Naive B cell (primary cell): ENCODE data around the gene GREB1. TPM values are rescaled to one million over a fixed set of nuclear protein-coding genes. Genes with fewer than 3 reads are reported as not detected.

Experiments used
- ATAC-seq, 2 donors: fragments of 150-1000 bp; cut with Tn5 transposase; 2 replicates each; pipeline ENCODE4 v1.10.0; 2021; ENCODE audit warnings: low read depth in 2 of 2, mild to moderate bottlenecking in 2 of 2, moderate library complexity in 2 of 2
- DNase-seq: peaks from one replicate; pipeline ENCODE4 v3.0.0; 2022
- H3K27ac Mint-ChIP-seq, 6 donors: one replicate each; pipeline ENCODE4 v1.8.0; 2020 to 2022; ENCODE audit warnings: mild to moderate bottlenecking in 6 of 6, mixed read lengths in 6 of 6, moderate library complexity in 5 of 6, inconsistent platforms in 2 of 6
- H3K27me3 Mint-ChIP-seq, 3 donors: one replicate each; pipeline ENCODE4 v1.8.0; 2021 to 2022; ENCODE audit warnings: mixed read lengths in 3 of 3, mild to moderate bottlenecking in 1 of 3
- H3K36me3 Mint-ChIP-seq, 2 donors: one replicate each; pipeline ENCODE4 v1.8.0; 2020 to 2022; ENCODE audit warnings: mixed read lengths in 2 of 2, inconsistent platforms in 1 of 2, mild to moderate bottlenecking in 1 of 2
- H3K4me1 Mint-ChIP-seq, 3 donors: one replicate each; pipeline ENCODE4 v1.8.0; 2020 to 2022; ENCODE audit warnings: mixed read lengths in 3 of 3, inconsistent platforms in 1 of 3, mild to moderate bottlenecking in 1 of 3, moderate library complexity in 1 of 3
- H3K4me3 Mint-ChIP-seq, 8 donors: one replicate each; pipeline ENCODE4 v1.8.0; 2020 to 2022; ENCODE audit warnings: mild to moderate bottlenecking in 8 of 8, mixed read lengths in 8 of 8, moderate library complexity in 8 of 8, inconsistent platforms in 2 of 8
- H3K9me3 Mint-ChIP-seq, 7 donors: one replicate each; pipeline ENCODE4 v1.8.0; 2020 to 2022; ENCODE audit warnings: mixed read lengths in 7 of 7, mild to moderate bottlenecking in 5 of 7, inconsistent platforms in 2 of 7, moderate library complexity in 1 of 7
- polyA plus RNA-seq, 6 donors: library from polyadenylated mRNA; unstranded; fragments of 300-500 nt; fragmentation: Illumina TruSeq; gene quantifications; one replicate each; pipeline ENCODE4 v1.2.3, GENCODE V29; 2021; ENCODE audit warnings: low read depth in 6 of 6

GREB1 gene
- polyA plus RNA-seq, 6 donors from 2014 or later = not detected

DNA sequence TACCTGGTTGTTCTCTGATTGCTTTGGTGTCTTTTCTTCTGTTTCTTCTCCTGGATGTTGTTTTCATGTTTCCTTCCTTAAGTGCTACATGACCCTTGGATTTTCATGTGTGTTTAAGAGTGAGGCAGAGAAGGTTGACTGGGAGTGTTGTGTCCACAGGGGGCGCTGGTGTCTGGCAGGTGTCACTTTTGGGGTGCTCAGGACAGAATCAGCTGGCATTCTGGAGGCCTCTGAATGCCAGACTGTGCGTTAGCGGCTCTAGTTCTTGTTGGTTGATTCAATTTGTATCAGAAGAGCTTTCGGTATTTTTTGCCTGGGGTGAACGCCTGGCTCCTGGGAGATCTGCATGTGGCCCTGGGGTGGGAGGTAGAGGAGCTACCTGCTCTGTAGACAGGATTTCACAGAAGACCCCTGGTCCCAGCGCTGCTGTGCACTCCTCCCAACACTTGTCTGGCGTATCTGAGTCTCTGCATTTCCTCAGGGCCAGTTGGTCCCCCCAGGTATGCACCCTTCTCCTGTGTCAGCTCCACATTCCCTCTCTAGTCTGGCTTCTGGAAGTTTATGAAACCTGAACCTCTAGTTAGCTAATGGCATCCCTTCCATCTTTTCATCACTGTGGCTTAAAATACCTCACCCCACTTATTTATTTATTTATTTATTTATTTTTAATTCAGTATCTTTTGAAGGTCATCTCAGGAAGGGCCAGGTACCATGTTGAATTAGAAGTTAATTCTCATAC, 1.1 kb downstream of the GREB1 start:
- Mint-ChIP-seq H3K4me3 (no peak overlapping the region), H3K36me3 (no peaks in the 10 kb centered on the region), H3K4me1 (no peaks in the 10 kb centered on the region), H3K27me3 (peaks cover 29 to 45% (median 34%) of the 10 kb centered on the region in 3 donors), H3K9me3 (no peaks in the 10 kb centered on the region), H3K27ac (no peak overlapping the region)
- ATAC-seq = no peak
- DNase-seq = no peak

DNA sequence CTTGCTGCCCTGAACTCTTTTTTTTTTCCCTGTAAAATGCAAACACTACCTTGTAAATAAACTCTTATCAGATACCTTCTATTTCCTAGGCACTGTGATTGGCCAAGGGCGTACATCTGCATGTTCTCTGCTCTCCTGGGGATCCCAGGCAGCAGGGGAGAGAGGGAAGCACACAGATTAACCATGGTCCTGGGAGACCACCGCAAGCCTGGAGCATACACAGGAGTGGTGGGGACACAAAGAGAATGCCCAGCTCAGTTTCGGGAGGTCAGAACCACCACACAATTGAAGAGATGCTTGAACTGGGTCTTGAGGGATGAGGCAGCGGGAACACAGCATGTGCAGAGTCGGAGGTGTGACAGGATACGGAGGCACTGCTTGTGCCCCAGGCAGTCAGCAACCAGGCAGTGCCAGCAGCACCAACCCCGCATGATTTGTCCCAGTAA, 2.1 kb downstream of the GREB1 start:
- DNase-seq (no peak), ATAC-seq (no peak)
- Mint-ChIP-seq H3K27me3 (peaks cover 39 to 55% (median 39%) of the 10 kb centered on the region in 3 donors), H3K27ac (no peak overlapping the region), H3K9me3 (no peaks in the 10 kb centered on the region), H3K36me3 (no peaks in the 10 kb centered on the region), H3K4me1 (no peaks in the 10 kb centered on the region), H3K4me3 (no peak overlapping the region)

DNA sequence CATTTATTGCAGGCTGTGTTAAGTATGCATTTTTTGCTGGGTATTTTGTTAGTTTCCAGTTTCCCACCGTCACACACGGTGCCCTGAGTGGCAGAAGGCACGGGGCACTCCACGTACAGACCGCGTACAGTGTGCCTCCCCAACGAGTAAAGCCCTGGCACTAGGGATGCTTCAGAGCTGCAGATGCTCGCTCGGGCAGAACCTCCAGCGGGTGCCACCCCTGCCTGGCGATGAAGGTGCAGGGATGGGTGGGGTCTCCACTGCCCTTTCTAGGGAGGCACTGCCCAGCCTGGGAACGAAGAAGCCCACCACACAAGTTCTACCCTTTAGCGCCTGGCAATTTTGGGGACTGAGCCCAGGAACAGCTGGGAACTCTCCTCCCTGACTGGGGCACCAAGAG, 4.1 kb downstream of the GREB1 start:
- no peak for ATAC-seq
- no peak overlapping the region for H3K27ac Mint-ChIP-seq
- H3K4me3 Mint-ChIP-seq = no peak overlapping the region
- peaks cover 29 to 63% (median 52%) of the 10 kb centered on the region in 3 donors for H3K27me3 Mint-ChIP-seq
- no peaks in the 10 kb centered on the region for H3K36me3 Mint-ChIP-seq
- DNase-seq = no peak
- no peaks in the 10 kb centered on the region for H3K9me3 Mint-ChIP-seq
- no peaks in the 10 kb centered on the region for H3K4me1 Mint-ChIP-seq

DNA sequence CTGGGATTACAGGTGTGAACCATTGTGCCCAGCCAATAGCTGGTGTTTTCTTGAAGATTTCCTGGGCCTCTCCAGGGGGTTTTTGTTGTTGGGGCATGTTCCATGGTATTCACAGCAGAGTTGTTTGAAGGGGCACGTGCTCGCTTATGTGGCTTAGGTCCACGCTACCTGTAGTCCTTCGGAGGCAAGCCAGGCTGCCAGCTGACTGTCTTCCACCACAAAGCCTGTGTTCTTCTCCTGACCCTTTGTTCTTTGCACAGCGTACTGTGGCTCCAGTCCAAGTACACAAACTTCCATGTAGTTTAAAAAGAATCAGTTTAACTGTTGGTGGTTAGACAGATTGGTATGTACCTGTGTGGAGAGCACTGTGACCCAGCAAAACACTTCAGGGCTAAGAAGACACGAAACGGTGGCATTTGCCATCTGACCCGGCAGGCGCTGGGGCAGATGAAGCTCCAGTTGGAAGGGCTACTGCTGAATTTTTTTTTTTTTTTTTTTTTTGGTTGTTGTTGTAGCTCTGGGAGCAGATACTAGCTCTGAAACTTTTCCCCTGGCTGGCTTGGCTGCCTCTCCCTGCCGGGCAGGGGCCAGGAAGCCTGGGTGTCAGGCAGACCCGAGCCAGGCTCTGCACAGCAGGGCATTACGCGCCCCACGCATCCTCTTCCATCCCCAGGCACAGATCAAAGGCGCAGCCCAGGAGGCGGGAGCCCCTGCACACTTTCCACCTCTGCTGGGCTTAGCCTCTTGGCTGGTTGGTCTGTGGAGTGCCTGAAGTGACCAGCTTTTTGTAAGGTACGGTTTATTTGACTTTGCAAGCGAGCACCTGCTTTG, 5.7 kb downstream of the GREB1 start:
- peaks cover 27 to 61% (median 55%) of the 10 kb centered on the region in 3 donors for H3K27me3 Mint-ChIP-seq

DNA sequence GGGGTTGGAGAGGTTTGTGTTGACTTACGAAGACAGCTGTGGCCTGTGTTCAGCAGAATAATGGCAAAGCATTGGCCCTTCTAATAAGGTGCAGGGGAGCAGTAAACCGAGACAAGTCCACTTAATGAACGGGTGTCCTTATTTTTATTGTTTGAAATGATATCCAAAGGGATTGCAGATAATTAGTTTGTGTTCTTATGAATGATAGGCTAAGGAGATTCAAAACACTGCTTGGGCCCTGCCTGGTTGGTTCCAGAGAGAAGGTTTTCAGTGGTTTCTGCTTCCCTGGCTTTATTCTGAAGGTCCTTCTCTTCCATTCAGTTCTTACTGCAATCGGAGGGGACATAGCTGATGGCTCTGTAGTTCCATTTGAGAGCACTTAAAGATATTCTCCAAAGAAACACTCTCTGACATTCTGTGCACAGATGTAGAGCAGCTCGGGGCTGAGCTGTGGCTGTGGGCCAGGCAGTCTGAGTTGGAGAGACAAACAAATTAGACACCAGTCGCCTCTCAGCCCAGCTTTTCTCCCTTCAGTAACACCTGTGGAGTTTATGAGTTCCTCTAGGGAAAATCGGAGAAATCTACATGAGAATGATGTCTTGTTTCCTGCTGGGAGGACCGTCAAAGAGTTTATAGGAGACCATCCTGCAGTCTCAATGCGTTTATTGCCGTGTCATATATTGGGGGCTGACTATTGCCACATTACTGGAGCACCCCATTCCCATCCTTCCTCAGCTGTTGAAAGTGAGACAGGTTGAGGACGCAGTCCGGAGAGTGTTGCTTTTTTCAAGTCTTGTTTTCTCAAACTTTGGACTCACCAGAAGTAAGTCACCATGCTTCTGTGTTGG, 6.5 kb downstream of the GREB1 start:
- peaks cover 27 to 56% (median 55%) of the 10 kb centered on the region in 3 donors for H3K27me3 Mint-ChIP-seq
- H3K4me1 Mint-ChIP-seq = no peaks in the 10 kb centered on the region
- no peaks in the 10 kb centered on the region for H3K36me3 Mint-ChIP-seq
- H3K27ac Mint-ChIP-seq = no peak overlapping the region
- H3K9me3 Mint-ChIP-seq = no peaks in the 10 kb centered on the region
- ATAC-seq = no peak
- H3K4me3 Mint-ChIP-seq = no peak overlapping the region
- no peak for DNase-seq

More for the DNA sequence above, 5.7 kb downstream of the GREB1 start:
- no peak overlapping the region for H3K27ac Mint-ChIP-seq
- no peaks in the 10 kb centered on the region for H3K9me3 Mint-ChIP-seq
- ATAC-seq (no peak), DNase-seq (no peak)
- H3K4me3 Mint-ChIP-seq = no peak overlapping the region
- H3K4me1 Mint-ChIP-seq = no peaks in the 10 kb centered on the region
- H3K36me3 Mint-ChIP-seq = no peaks in the 10 kb centered on the region

DNA sequence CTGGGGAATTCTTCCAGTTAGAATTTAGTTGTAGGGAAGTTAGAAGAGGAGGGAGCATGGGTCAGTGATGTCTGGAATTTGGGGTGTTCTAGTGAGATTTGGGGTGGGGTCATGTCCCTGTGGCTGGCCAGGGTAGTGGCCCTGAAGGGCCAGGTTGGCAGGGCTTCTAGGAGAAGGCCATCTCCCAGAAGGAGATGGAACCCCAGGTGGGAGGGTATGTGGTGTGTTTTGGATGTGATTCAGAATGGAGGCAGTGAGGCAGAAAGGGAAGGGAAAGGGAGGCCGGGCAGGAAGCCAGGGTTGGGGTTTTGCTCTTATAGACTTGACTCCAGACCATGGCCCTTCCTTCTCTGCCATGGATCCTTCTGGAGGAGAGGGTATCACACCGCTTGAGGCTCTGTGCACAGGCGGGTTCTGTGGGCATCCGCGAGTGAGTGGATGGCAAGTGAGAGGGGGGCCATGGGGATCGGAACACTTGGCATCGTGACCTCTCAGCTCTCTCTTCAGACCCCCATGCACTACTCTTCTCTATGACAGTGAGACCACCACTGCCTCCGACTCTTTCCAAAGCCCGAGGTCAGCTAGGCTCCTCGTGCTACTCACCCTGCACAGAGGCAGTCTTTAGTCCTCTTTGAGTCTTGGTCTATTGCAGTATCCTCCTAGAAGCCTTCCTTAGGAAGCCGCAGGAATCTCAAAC, 7.3 kb downstream of the GREB1 start:
- Mint-ChIP-seq H3K4me1 (no peaks in the 10 kb centered on the region), H3K4me3 (no peak overlapping the region), H3K27ac (peak overlapping the region in 2 of 6 donors; percentile 36 to 51), H3K9me3 (no peaks in the 10 kb centered on the region), H3K27me3 (peaks cover 21 to 50% (median 49%) of the 10 kb centered on the region in 3 donors), H3K36me3 (no peaks in the 10 kb centered on the region)
- DNase-seq (no peak), ATAC-seq (no peak)

DNA sequence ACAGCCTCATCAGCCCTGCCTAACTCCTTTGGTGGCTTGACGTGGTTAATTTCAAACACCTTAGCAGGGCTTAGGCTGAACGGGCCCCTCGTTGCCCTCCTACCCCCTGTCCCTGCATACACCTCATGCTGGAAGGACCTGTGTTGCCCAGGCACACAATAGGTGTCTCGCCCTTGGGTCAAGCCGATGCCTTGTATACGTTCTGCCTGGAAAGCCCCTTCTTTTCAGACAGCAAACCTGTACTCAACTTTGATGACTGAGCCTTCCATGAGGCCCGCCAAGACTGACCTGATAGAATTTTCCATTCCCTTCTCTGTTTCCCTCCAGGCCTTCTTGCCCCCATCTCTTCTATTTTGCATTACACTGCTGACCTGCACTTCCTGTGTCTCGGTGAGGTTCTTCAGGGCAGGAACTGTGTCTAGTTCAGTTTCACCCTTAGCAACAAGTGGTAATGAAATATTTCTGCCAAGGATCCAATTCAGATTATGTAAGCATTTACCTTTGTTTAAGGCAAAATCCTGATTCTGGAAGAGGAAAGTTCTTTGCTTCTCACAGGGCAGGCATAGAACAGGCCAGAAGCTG, 7.9 kb downstream of the GREB1 start:
- no peaks in the 10 kb centered on the region for H3K9me3 Mint-ChIP-seq
- ATAC-seq (no peak), DNase-seq (no peak)
- peaks cover 25 to 47% (median 44%) of the 10 kb centered on the region in 3 donors for H3K27me3 Mint-ChIP-seq
- H3K4me3 Mint-ChIP-seq = no peak overlapping the region
- no peaks in the 10 kb centered on the region for H3K4me1 Mint-ChIP-seq
- H3K36me3 Mint-ChIP-seq = no peaks in the 10 kb centered on the region
- H3K27ac Mint-ChIP-seq = peak overlapping the region in 2 of 6 donors; percentile 8 to 36

DNA sequence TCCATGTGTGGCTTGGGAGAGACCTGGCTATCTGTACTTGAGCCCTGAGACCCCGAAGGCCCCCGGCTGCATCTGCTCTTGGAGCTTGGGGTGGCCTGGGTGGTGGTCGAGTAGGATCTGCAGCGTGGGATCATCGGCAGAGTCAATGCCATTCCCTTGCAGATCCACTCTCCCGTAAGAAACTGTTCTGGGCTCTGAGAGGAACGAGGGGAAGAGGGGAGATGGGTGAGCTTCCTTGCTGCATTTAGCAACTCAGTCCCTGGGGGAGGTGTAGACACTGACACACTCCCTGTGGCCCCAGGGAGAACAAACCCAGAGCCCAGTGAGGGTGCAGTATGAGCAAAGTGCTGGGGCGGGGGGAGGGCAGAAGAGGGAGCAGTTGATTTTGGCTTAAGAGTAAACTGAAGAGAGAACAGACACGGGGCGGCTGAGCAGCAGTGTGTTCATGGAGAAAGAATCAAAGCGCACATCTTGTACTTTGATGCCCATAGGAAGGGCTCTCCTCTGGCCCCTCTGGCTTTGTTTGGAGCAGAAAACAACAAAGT, 8.5 kb downstream of the GREB1 start:
- Mint-ChIP-seq H3K27me3 (peaks cover 25 to 47% (median 44%) of the 10 kb centered on the region in 3 donors), H3K36me3 (no peaks in the 10 kb centered on the region), H3K4me1 (no peaks in the 10 kb centered on the region), H3K4me3 (no peak overlapping the region), H3K9me3 (no peaks in the 10 kb centered on the region), H3K27ac (no peak overlapping the region)
- ATAC-seq = no peak
- no peak for DNase-seq

DNA sequence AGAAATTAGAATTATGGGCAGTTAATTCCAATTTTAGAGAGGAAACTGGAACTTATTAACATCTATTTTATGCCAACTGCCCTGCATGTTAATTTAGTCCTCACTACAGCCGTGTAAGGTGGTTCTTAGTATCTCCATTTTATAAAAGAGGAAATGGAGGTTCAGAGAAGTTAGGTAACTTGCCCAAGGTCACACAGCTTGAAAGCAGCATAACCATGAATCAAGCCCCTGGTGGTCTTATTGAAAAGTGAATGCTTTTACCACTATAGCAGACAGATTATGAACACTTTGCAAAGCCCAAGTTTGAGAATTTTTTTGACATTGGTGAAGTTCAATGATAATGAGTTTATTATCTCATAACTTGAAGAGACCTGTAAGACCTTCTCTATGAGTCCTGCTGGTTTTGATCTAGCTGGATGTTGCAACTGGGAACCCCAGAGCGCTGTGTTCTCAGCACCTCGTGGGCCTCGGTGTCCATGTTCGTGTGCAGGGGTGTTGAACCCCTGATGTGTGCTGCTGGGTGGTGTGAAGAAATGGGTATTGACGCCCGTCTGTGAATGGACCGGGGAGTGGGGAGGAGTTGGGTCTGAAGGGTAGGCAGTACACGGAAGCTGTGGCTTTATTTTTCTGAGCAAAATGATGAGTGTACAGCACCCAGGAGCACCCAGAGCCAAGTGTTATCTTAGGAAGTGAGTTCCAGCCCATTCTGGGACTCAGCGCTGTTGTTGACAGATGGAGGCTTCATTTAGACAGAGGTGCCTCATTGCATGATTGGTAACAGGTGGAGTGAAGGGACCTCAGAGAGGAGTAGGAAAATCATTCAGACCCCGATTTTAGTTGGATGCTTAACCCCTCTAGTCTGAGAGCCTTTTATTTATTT, 9.7 kb downstream of the GREB1 start:
- Mint-ChIP-seq H3K27ac (peak overlapping the region in 1 of 6 donors; percentile 9), H3K36me3 (no peaks in the 10 kb centered on the region), H3K9me3 (no peaks in the 10 kb centered on the region), H3K4me1 (no peaks in the 10 kb centered on the region), H3K27me3 (peaks cover 25 to 57% (median 51%) of the 10 kb centered on the region in 3 donors), H3K4me3 (no peak overlapping the region)
- DNase-seq = no peak
- ATAC-seq = no peak

DNA sequence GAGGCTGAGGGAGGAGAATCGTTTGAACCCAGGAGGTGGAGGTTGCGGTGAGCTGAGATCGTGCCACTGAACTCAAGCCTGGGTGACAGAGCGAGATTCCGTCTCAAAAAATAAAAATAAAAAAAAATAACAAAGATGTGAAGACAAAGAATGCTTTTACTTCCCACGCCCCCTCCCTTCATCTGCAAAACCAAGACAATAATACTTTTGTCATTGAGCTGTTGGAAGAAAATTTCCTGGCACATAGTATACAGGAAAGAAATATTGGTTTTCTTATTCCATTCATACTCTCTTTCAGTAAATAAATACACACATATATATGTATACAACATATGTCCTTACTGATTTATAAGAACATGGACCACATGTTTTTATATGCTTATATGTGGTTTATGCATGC, 12.2 kb downstream of the GREB1 start:
- ATAC-seq (no peak), DNase-seq (no peak)
- Mint-ChIP-seq H3K36me3 (peaks cover 0 to 7% of the 10 kb centered on the region in 2 donors), H3K27me3 (peaks cover 26 to 57% (median 48%) of the 10 kb centered on the region in 3 donors), H3K9me3 (peaks cover 0 to 5% (median 0%) of the 10 kb centered on the region in 7 donors), H3K4me3 (no peak overlapping the region), H3K4me1 (no peaks in the 10 kb centered on the region), H3K27ac (no peak overlapping the region)

DNA sequence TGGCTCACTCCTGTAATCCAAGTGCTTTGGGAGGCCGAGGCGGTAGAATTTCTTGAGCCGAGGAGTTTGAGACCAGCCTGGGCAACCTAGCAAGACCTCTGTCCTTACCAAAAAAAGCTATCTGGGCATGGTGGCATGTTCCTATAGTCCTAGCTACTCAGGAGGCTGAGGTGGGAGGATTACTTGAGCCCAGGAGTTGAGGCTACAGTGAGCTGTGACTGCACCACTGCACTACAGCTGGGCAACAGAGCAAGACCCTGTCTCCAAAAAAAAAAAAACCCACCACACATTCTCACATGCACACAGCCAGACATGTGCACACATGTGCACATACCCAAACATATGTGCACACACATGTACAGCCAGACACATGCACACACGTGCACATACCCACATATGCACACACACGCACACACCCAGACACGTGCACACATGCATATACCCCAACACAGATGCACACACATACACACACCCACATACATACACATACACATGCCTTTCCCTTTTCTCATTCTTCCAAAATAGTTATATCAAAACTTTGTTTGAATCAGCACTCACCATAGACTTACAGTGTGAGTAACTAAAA, 14.2 kb downstream of the GREB1 start:
- H3K27me3 Mint-ChIP-seq = peaks cover 32 to 53% (median 42%) of the 10 kb centered on the region in 3 donors
- no peak for DNase-seq
- H3K4me3 Mint-ChIP-seq = no peak overlapping the region
- H3K4me1 Mint-ChIP-seq = no peaks in the 10 kb centered on the region
- H3K9me3 Mint-ChIP-seq = peaks cover 0 to 5% (median 0%) of the 10 kb centered on the region in 7 donors
- ATAC-seq = no peak
- H3K27ac Mint-ChIP-seq = no peak overlapping the region
- peaks cover 0 to 8% of the 10 kb centered on the region in 2 donors for H3K36me3 Mint-ChIP-seq
